Nephron progenitor cell (in vitro differentiated cells): ENCODE data around the gene FOXD1.

Experiments
- DNase-seq: peaks from one replicate; pipeline ENCODE4 v3.0.0; 2021
- H3K27ac Mint-ChIP-seq: 2 replicates; pipeline ENCODE4 v1.8.0; 2021; ENCODE audit warnings: mild to moderate bottlenecking, moderate library complexity, mixed read lengths
- H3K27me3 Mint-ChIP-seq: 2 replicates; pipeline ENCODE4 v1.8.0; 2021; ENCODE audit warnings: mild to moderate bottlenecking, low read depth, mixed read lengths; ENCODE audit not compliant: poor library complexity
- H3K36me3 Mint-ChIP-seq: 2 replicates; pipeline ENCODE4 v1.8.0; 2021; ENCODE audit warnings: low read depth, mixed read lengths
- H3K4me1 Mint-ChIP-seq: 2 replicates; pipeline ENCODE4 v1.8.0; 2021; ENCODE audit warnings: mixed read lengths
- H3K4me3 Mint-ChIP-seq: 2 replicates; pipeline ENCODE4 v1.8.0; 2021; ENCODE audit warnings: mild to moderate bottlenecking, moderate library complexity, mixed read lengths
- H3K9me3 Mint-ChIP-seq: 2 replicates; pipeline ENCODE4 v1.8.0; 2021; ENCODE audit warnings: mild to moderate bottlenecking, moderate library complexity, mixed read lengths
- CTCF ChIP-seq: fragments of 200-600 bp; sonication (generic); IDR thresholded peaks from 2 replicates; pipeline ENCODE4 v1.5.0; 2021; ENCODE audit warnings: antibody characterized with exemption

The FOXD1 gene

GRCh38 chr5:73448463-73449136 is at the start of gene FOXD1:
Gene FOXD1 (minus strand): TSS chr5:73448777. CDS start chr5:73448362, 415 bp downstream.
- peak; percentile 73 for DNase-seq
- no peak for TF ChIP-seq CTCF
- Mint-ChIP-seq H3K36me3 (no peaks in the 10 kb centered on the region), H3K4me3 (peak within 1 kb of the TSS; percentile 89), H3K9me3 (no peaks in the 10 kb centered on the region), H3K27me3 (peaks cover 89% of the 10 kb centered on the region), H3K27ac (no peak within 1 kb of the TSS), H3K4me1 (peaks cover 38% of the 10 kb centered on the region)

- Mint-ChIP-seq H3K27ac (peak overlapping the region; percentile 99), H3K27me3 (peaks cover 7% of the 10 kb centered on the region), H3K9me3 (no peaks in the 10 kb centered on the region), H3K4me1 (peaks cover 32% of the 10 kb centered on the region), H3K4me3 (peak overlapping the region; percentile 95), H3K36me3 (peaks cover 34% of the 10 kb centered on the region)
- TF ChIP-seq CTCF: no peak
- no peak for DNase-seq
Observed at GRCh38 chr5:73497497-73498056, 49.0 kb upstream of the FOXD1 start.

- DNase-seq: no peak
- H3K36me3 Mint-ChIP-seq: peaks cover 28% of the 10 kb centered on the region
- no peak overlapping the region for H3K27ac Mint-ChIP-seq
- no peaks in the 10 kb centered on the region for H3K9me3 Mint-ChIP-seq
- peaks cover 32% of the 10 kb centered on the region for H3K4me1 Mint-ChIP-seq
- TF ChIP-seq CTCF: peak; percentile 49
- H3K27me3 Mint-ChIP-seq: peaks cover 7% of the 10 kb centered on the region
- peak overlapping the region; percentile 95 for H3K4me3 Mint-ChIP-seq
Observed at GRCh38 chr5:73496984-73497457, 48.4 kb upstream of the FOXD1 start.

- no peak for TF ChIP-seq CTCF
- no peak overlapping the region for H3K4me3 Mint-ChIP-seq
- H3K36me3 Mint-ChIP-seq: peaks cover 20% of the 10 kb centered on the region
- H3K4me1 Mint-ChIP-seq: peaks cover 28% of the 10 kb centered on the region
- H3K27ac Mint-ChIP-seq: no peak overlapping the region
- H3K27me3 Mint-ChIP-seq: peaks cover 11% of the 10 kb centered on the region
- H3K9me3 Mint-ChIP-seq: no peaks in the 10 kb centered on the region
- DNase-seq: no peak
Observed at GRCh38 chr5:73495772-73496335, 47.3 kb upstream of the FOXD1 start.

GRCh38 chr5:73494721-73495120 is 46.1 kb upstream of the FOXD1 start:
- no peak for TF ChIP-seq CTCF

More at GRCh38 chr5:73494721-73495120, 46.1 kb upstream of the FOXD1 start:
- H3K4me3 Mint-ChIP-seq: no peak overlapping the region
- DNase-seq: no peak
- H3K36me3 Mint-ChIP-seq: peaks cover 9% of the 10 kb centered on the region
- peaks cover 11% of the 10 kb centered on the region for H3K27me3 Mint-ChIP-seq
- H3K4me1 Mint-ChIP-seq: peaks cover 18% of the 10 kb centered on the region
- no peaks in the 10 kb centered on the region for H3K9me3 Mint-ChIP-seq
- no peak overlapping the region for H3K27ac Mint-ChIP-seq
